GM19351 (cell line): ENCODE data around the gene IL21R.
"Not testable (repeated sequence)": the region's sequence is repeated elsewhere in the genome, so short reads cannot be mapped to it uniquely, and the experiment has no call there.

Source experiments
- ATAC-seq: cut with Tn5 transposase; IDR thresholded peaks from one replicate; pipeline ENCODE4 v1.9.1; 2021; ENCODE audit warnings: mild to moderate bottlenecking, moderate library complexity; ENCODE audit not compliant: unreplicated experiment

The IL21R gene

DNA sequence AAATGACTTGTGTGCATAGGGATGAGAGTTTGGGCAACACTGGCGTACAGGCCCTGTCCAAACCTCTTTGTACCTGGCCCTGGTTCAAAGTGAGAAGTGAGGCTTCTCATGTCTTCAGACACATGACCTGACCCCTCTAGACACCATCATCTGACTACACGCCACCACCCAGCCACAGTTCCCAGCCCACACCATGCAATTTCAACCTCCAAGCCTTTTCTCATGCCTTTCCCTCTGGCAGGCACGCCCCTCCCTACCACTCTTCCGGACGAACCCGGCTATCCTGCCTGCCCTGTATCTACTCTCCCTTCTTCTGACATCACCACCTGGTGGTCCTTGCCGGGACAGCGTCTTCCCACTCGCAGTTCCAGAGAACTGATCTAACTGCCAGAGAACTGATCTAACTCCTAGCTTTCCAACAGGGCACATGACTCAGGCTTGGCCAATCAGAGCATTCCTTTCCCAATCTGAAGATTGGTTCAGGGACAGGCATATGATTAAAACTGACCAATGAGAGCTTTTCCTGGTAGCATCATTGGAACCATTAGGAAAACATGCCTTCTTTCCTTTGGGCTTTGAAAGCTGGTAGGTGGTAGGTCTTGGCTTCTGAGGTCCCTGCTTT lies 27.1 kb upstream of the IL21R start:
- ATAC-seq: peak; percentile 50

GRCh38 chr16:27377666-27378485 lies 24.1 kb upstream of the IL21R start:
- no peak for ATAC-seq

GRCh38 chr16:27378871-27379481 lies 23.0 kb upstream of the IL21R start:
- ATAC-seq: no peak

DNA sequence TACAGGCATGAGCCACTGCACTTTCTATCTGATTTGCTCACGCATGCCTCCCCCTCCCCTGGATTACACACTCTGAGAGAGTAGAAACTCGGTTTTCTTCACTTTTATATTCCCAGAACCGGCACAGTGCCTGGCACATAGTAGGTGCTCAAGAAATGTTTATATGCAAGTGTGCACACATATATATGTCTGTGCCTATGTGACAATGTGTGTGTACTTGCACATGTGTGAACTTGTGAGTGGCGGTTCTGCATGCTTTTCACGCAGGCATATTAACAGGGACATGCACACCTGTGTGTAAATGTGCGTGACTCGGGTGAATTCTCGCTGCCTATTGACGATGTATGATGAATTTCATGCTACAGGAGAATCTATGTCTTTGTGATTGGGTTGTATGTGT lies 22.1 kb upstream of the IL21R start:
- ATAC-seq: no peak

- no peak for ATAC-seq
These were observed 20.7 kb upstream of the IL21R start for GRCh38 chr16:27381236-27381635.

DNA sequence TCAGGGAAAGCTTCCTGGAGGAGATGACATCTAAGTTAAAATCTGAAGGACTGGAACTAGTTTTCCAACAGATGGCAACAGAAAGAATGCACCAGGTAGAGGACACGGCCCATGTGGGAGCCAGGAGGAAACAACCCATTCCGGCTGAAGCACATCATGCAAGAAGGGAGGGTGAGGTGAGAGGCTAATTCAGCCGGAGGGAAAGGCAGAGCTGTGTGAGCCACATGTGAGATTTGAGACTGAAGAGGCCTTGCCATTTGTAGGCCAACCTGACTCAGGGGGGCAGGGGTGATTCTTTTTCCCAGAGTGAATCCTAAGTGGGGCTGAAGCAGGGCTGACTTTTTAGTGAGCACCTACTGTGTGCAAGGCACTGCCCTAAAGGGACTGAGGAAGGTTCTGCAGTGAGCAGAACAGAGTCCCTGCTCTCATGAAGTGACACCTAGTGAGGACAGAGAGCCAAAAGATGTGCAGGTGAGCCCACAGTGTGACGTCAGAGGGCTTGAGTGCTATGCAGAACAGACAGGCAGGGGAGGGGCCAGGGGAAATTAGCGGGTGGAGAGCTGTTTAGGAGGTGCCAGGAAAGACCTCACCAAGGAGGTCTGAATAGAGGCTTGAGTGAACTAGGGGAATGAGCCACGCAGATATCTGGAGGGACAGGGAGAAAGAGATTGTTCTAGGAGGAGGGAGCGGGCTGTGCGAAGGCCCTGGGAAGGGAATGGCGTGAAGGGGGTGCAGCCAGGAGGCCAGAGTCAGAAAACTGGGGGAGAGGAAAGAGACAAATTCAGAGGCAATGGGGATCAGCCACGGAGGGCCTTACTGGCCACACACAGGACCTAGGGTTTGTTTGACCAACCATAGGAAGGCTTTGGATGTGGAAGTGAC lies 19.8 kb upstream of the IL21R start:
- no peak for ATAC-seq

DNA sequence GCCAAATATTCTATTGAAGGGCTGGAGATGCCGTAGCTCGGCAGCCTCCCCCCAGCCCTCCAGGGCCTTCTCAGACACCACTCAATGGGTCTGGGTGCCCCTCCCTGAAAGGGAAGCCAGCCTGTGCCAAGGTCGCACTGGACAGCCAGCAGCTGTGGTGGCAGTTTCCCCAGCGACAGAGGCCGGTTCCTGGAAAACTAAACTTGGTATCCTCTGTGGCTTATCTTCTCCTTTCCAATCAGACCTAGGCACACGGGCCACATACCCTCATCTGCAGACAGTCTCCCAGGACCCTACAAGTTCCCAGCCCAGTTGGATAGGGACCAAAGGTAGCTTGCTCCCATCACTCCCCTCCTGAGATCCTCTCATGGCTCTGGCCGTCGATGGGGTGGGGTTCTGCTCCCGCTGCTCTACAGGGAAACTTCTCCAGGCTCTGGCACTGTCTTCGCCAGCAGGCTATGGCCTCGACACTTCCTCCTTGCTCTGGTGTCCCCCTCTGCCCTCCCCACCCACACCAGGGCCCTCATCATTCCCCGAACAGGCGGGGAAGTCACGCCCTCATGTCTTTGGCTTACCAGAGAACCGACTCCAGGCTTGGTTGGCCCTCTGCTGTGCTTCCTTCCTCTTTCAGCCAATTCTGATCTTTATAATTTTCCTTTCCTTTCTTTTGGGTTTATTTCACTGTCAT lies 18.3 kb upstream of the IL21R start:
- no peak for ATAC-seq

- ATAC-seq: no peak
These were observed 17.5 kb upstream of the IL21R start for GRCh38 chr16:27384425-27384824.

GRCh38 chr16:27385398-27385797 lies 16.6 kb upstream of the IL21R start:
- no peak for ATAC-seq

- ATAC-seq: no peak
These were observed 15.3 kb upstream of the IL21R start for GRCh38 chr16:27386674-27387073.

DNA sequence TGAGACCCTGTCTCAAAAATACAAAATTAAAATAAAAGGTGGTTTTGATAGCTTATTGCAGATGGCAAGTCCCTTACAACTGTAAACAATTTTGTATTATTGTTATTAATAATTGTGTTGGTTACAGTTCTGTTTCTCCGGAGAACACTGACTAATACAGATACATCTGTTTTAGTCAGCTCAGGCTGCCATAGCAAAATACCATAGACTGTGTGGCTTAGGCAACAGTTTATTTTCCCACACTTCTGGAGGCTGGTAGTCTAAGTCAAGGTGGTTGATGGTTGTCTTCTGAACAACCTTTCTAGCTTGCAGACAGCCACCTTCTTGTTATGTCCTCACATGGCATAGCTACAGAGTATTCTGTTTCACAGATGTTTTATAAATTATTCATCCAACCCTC lies 14.2 kb upstream of the IL21R start:
- peak; percentile 85 for ATAC-seq

- peak; percentile 56 for ATAC-seq
These were observed 12.6 kb upstream of the IL21R start for GRCh38 chr16:27389272-27389961.

- no peak for ATAC-seq
These were observed 11.8 kb upstream of the IL21R start for GRCh38 chr16:27390151-27390550.

GRCh38 chr16:27392671-27393070 lies 9.3 kb upstream of the IL21R start:
- ATAC-seq: no peak

- no peak for ATAC-seq
These were observed 7.5 kb upstream of the IL21R start for GRCh38 chr16:27394516-27394915.

- ATAC-seq: not testable (repeated sequence)
These were observed 3.6 kb upstream of the IL21R start for GRCh38 chr16:27398341-27398893.

GRCh38 chr16:27398894-27399853 lies 2.8 kb upstream of the IL21R start:
- ATAC-seq: peak; percentile 28

- no peak for ATAC-seq
These were observed 2.0 kb upstream of the IL21R start for GRCh38 chr16:27399969-27400368.
